ENCODE measurements around the gene NCBP2L.

NCBP2L gene

GRCh38 chrX:107736781-107737531 lies 40.6 kb upstream of the NCBP2L start:
- H3K36me3 ChIP-seq (ENCODE audit: low read depth) = no peaks in the 10 kb centered on the region
- ATAC-seq (ENCODE audit: low read depth) = no peak
- H3K27me3 ChIP-seq (ENCODE audit: insufficient read depth, poor library complexity, severe bottlenecking) = no peaks in the 10 kb centered on the region
- no peak overlapping the region for H3K4me3 ChIP-seq (ENCODE audit: severe bottlenecking)
- H3K4me1 ChIP-seq (ENCODE audit: insufficient read depth, poor library complexity, severe bottlenecking) = peaks cover 13% of the 10 kb centered on the region
- H3K9me3 ChIP-seq (ENCODE audit: severe bottlenecking) = no peaks in the 10 kb centered on the region
- TF ChIP-seq CTCF (IDR thresholded peaks at IDR 0.05; ENCODE audit: poor library complexity, severe bottlenecking) = no peak
- H3K27ac ChIP-seq (ENCODE audit: poor library complexity, severe bottlenecking) = no peak overlapping the region
- no peak for DNase-seq (ENCODE audit: low spot score)

- DNase-seq (ENCODE audit: low spot score) = no peak
- no peaks in the 10 kb centered on the region for H3K36me3 ChIP-seq (ENCODE audit: low read depth)
- ATAC-seq (ENCODE audit: low read depth) = no peak
- no peak overlapping the region for H3K4me3 ChIP-seq (ENCODE audit: severe bottlenecking)
- peaks cover 11% of the 10 kb centered on the region for H3K4me1 ChIP-seq (ENCODE audit: insufficient read depth, poor library complexity, severe bottlenecking)
- H3K27ac ChIP-seq (ENCODE audit: poor library complexity, severe bottlenecking) = no peak overlapping the region
- no peaks in the 10 kb centered on the region for H3K9me3 ChIP-seq (ENCODE audit: severe bottlenecking)
- no peak for TF ChIP-seq CTCF (IDR thresholded peaks at IDR 0.05; ENCODE audit: poor library complexity, severe bottlenecking)
- no peaks in the 10 kb centered on the region for H3K27me3 ChIP-seq (ENCODE audit: insufficient read depth, poor library complexity, severe bottlenecking)
Measured at GRCh38 chrX:107738272-107738671, 39.3 kb upstream of the NCBP2L start.

- DNase-seq (ENCODE audit: low spot score) (no peak), ATAC-seq (ENCODE audit: low read depth) (no peak)
- H3K9me3 ChIP-seq (ENCODE audit: severe bottlenecking) = no peaks in the 10 kb centered on the region
- H3K4me1 ChIP-seq (ENCODE audit: insufficient read depth, poor library complexity, severe bottlenecking) = peaks cover 11% of the 10 kb centered on the region
- H3K4me3 ChIP-seq (ENCODE audit: severe bottlenecking) = no peak overlapping the region
- no peak overlapping the region for H3K27ac ChIP-seq (ENCODE audit: poor library complexity, severe bottlenecking)
- no peak for TF ChIP-seq CTCF (IDR thresholded peaks at IDR 0.05; ENCODE audit: poor library complexity, severe bottlenecking)
- H3K27me3 ChIP-seq (ENCODE audit: insufficient read depth, poor library complexity, severe bottlenecking) = no peaks in the 10 kb centered on the region
- no peaks in the 10 kb centered on the region for H3K36me3 ChIP-seq (ENCODE audit: low read depth)
Measured at GRCh38 chrX:107738768-107739167, 38.8 kb upstream of the NCBP2L start.

- no peaks in the 10 kb centered on the region for H3K36me3 ChIP-seq (ENCODE audit: low read depth)
- no peak overlapping the region for H3K27ac ChIP-seq (ENCODE audit: poor library complexity, severe bottlenecking)
Measured at GRCh38 chrX:107739541-107739940, 38.0 kb upstream of the NCBP2L start.

More at GRCh38 chrX:107739541-107739940, 38.0 kb upstream of the NCBP2L start:
- no peak for DNase-seq (ENCODE audit: low spot score)
- ATAC-seq (ENCODE audit: low read depth) = no peak
- Histone ChIP-seq H3K4me3 (ENCODE audit: severe bottlenecking) (no peak overlapping the region), H3K4me1 (ENCODE audit: insufficient read depth, poor library complexity, severe bottlenecking) (peaks cover 11% of the 10 kb centered on the region), H3K9me3 (ENCODE audit: severe bottlenecking) (no peaks in the 10 kb centered on the region), H3K27me3 (ENCODE audit: insufficient read depth, poor library complexity, severe bottlenecking) (no peaks in the 10 kb centered on the region)
- TF ChIP-seq CTCF (IDR thresholded peaks at IDR 0.05; ENCODE audit: poor library complexity, severe bottlenecking) = no peak
